Mesenchymal stem cell (in vitro differentiated cells and primary cell): ENCODE data around the gene CNTNAP2.

Experiments
- DNase-seq: peaks from one replicate; pipeline ENCODE4 v3.0.0-alpha.2; 2013
- H2AFZ ChIP-seq: one replicate; pipeline ENCODE4 v1.6.1; 2013; ENCODE audit warnings: low read depth, mild to moderate bottlenecking, control low read depth, inconsistent platforms, low read length, moderate library complexity
- H2AK5ac ChIP-seq: 2 replicates; pipeline ENCODE4 v1.6.1; 2013; ENCODE audit warnings: low read length, moderate library complexity, mild to moderate bottlenecking, inconsistent platforms; ENCODE audit not compliant: severe bottlenecking
- H2BK120ac ChIP-seq: one replicate; pipeline ENCODE4 v1.6.1; 2013; ENCODE audit warnings: low read depth, mild to moderate bottlenecking, inconsistent platforms, low read length, moderate library complexity
- H2BK12ac ChIP-seq, 2 experiments: one replicate each; pipeline ENCODE4 v1.6.1; 2013; ENCODE audit warnings: inconsistent platforms in 2 of 2, low read length in 2 of 2, mild to moderate bottlenecking in 2 of 2, moderate library complexity in 2 of 2, control low read depth in 1 of 2
- H2BK15ac ChIP-seq: one replicate; pipeline ENCODE4 v1.6.1; 2013; ENCODE audit warnings: mild to moderate bottlenecking, low read depth, inconsistent platforms; ENCODE audit not compliant: poor library complexity, severe bottlenecking
- H2BK5ac ChIP-seq: 2 replicates; pipeline ENCODE4 v1.6.1; 2013; ENCODE audit warnings: low read depth, mild to moderate bottlenecking, low read length, control low read depth, inconsistent platforms; ENCODE audit not compliant: poor library complexity, severe bottlenecking
- H3K14ac ChIP-seq, 2 experiments: one replicate each; pipeline ENCODE4 v1.6.1; 2013; ENCODE audit warnings: inconsistent platforms in 2 of 2, low read length in 2 of 2, control low read depth in 1 of 2, mild to moderate bottlenecking in 1 of 2, moderate library complexity in 1 of 2
- H3K18ac ChIP-seq, 2 experiments: one replicate each; pipeline ENCODE4 v1.6.1; 2013; ENCODE audit warnings: inconsistent platforms in 2 of 2, low read length in 2 of 2, control low read depth in 1 of 2, low read depth in 1 of 2, mild to moderate bottlenecking in 1 of 2
- H3K23ac ChIP-seq, 2 experiments: one replicate each; pipeline ENCODE4 v1.6.1; 2013; ENCODE audit warnings: inconsistent platforms in 2 of 2, low read length in 2 of 2, mild to moderate bottlenecking in 2 of 2, moderate library complexity in 2 of 2, control low read depth in 1 of 2
- H3K27ac ChIP-seq: 2 replicates; pipeline ENCODE4 v1.5.1; 2013; ENCODE audit warnings: mild to moderate bottlenecking, moderate library complexity, low read length, control low read depth, inconsistent platforms; ENCODE audit not compliant: poor library complexity, severe bottlenecking
- H3K27me3 ChIP-seq, 2 experiments: 2 replicates each; pipeline versions ENCODE4 v1.6.1 to v1.7.0; 2013; ENCODE audit warnings: low read length in 2 of 2, mild to moderate bottlenecking in 2 of 2, moderate library complexity in 2 of 2, control low read depth in 1 of 2, inconsistent platforms in 1 of 2; ENCODE audit not compliant: control insufficient read depth in 1 of 2, insufficient read depth in 1 of 2
- H3K36me3 ChIP-seq, 2 experiments: 2 replicates each; pipeline versions ENCODE4 v1.6.1 to v1.7.0; 2013; ENCODE audit warnings: low read length in 2 of 2, control low read depth in 1 of 2, inconsistent platforms in 1 of 2, low read depth in 1 of 2, mild to moderate bottlenecking in 1 of 2; ENCODE audit not compliant: insufficient read depth in 2 of 2, control insufficient read depth in 1 of 2
- H3K4ac ChIP-seq, 2 experiments: one replicate each; pipeline ENCODE4 v1.6.1; 2013; ENCODE audit warnings: inconsistent platforms in 2 of 2, low read length in 2 of 2, mild to moderate bottlenecking in 2 of 2, moderate library complexity in 2 of 2, control low read depth in 1 of 2, low read depth in 1 of 2
- H3K4me1 ChIP-seq: 2 replicates; pipeline ENCODE4 v1.6.1; 2013; ENCODE audit warnings: low read depth, low read length, control low read depth; ENCODE audit not compliant: control insufficient read depth, insufficient read depth
- H3K4me2 ChIP-seq: 2 replicates; pipeline ENCODE4 v1.6.1; 2013; ENCODE audit warnings: low read length, mild to moderate bottlenecking, inconsistent platforms; ENCODE audit not compliant: poor library complexity, severe bottlenecking
- H3K4me3 ChIP-seq, 2 experiments: 2 replicates each; pipeline versions ENCODE4 v1.5.1 to v1.7.0; 2013; ENCODE audit warnings: low read length in 2 of 2, mild to moderate bottlenecking in 2 of 2, control low read depth in 1 of 2, low read depth in 1 of 2; ENCODE audit not compliant: insufficient read depth in 1 of 2
- H3K79me1 ChIP-seq: replicated peaks from 2 replicates; pipeline ENCODE4 v1.6.1; 2013; ENCODE audit warnings: mild to moderate bottlenecking, control low read depth, low read length, inconsistent platforms; ENCODE audit not compliant: poor library complexity, severe bottlenecking
- H3K9ac ChIP-seq: 2 replicates; pipeline ENCODE4 v1.7.0; 2013; ENCODE audit warnings: mild to moderate bottlenecking, low read length, moderate library complexity
- H3K9me3 ChIP-seq: 2 replicates; pipeline ENCODE4 v1.7.0; 2013; ENCODE audit warnings: mild to moderate bottlenecking, low read length; ENCODE audit not compliant: control insufficient read depth
- H4K8ac ChIP-seq: one replicate; pipeline ENCODE4 v1.6.1; 2013; ENCODE audit warnings: inconsistent platforms, mild to moderate bottlenecking, low read length, moderate library complexity
- H4K91ac ChIP-seq: one replicate; pipeline ENCODE4 v1.6.1; 2013; ENCODE audit warnings: mild to moderate bottlenecking, low read length, inconsistent platforms
- WGBS: methylation state at CpG from one replicate; pipeline ENCODE4 v1.1.7; 2013; ENCODE audit warnings: mixed read lengths; 5-methylcytosine and 5-hydroxymethylcytosine counted together

CNTNAP2 gene

GRCh38 chr7:148304456-148304855, 2187.9 kb downstream of the CNTNAP2 start:
- no peak overlapping the region for H3K23ac ChIP-seq
- no peak overlapping the region for H2BK5ac ChIP-seq
- H3K4me2 ChIP-seq = no peak overlapping the region
- no peak overlapping the region for H2AFZ ChIP-seq
- no peak for DNase-seq
- no peak overlapping the region for H2BK120ac ChIP-seq
- H3K14ac ChIP-seq = no peak overlapping the region
- no peak overlapping the region for H3K27ac ChIP-seq
- H3K18ac ChIP-seq = peak overlapping the region in 1 of 2 experiments; percentile 40
- peak overlapping the region in 1 of 2 experiments; percentile 43 for H3K4me3 ChIP-seq
- no peak overlapping the region for H3K4ac ChIP-seq
- no peaks in the 10 kb centered on the region for H3K4me1 ChIP-seq
- no peaks in the 10 kb centered on the region for H3K36me3 ChIP-seq
- H3K9ac ChIP-seq = peak overlapping the region; percentile 56
- peaks cover 0 to 14% of the 10 kb centered on the region in 2 experiments for H3K27me3 ChIP-seq
- no peak overlapping the region for H4K8ac ChIP-seq
- H2AK5ac ChIP-seq = no peak overlapping the region
- H3K9me3 ChIP-seq = no peaks in the 10 kb centered on the region
- no peak overlapping the region for H4K91ac ChIP-seq
- no peak overlapping the region for H2BK12ac ChIP-seq
- no peak overlapping the region for H2BK15ac ChIP-seq
- H3K79me1 ChIP-seq = no peaks in the 10 kb centered on the region
- WGBS = no CpG with 5 or more reads among the region's 1 CpG

GRCh38 chr7:148306759-148307158, 2190.2 kb downstream of the CNTNAP2 start:
- H3K27ac ChIP-seq = no peak overlapping the region
- H3K23ac ChIP-seq = no peak overlapping the region
- no peak overlapping the region for H2BK5ac ChIP-seq
- H3K36me3 ChIP-seq = no peaks in the 10 kb centered on the region
- H3K27me3 ChIP-seq = peaks cover 0 to 14% of the 10 kb centered on the region in 2 experiments
- H3K79me1 ChIP-seq = no peaks in the 10 kb centered on the region
- no peak overlapping the region for H2BK12ac ChIP-seq
- no peak overlapping the region for H3K4me2 ChIP-seq
- H4K8ac ChIP-seq = no peak overlapping the region
- no peak overlapping the region for H2AFZ ChIP-seq
- H3K4me1 ChIP-seq = no peaks in the 10 kb centered on the region
- H3K9me3 ChIP-seq = no peaks in the 10 kb centered on the region
- H2BK15ac ChIP-seq = no peak overlapping the region
- no peak overlapping the region for H3K4ac ChIP-seq
- no peak for DNase-seq
- no peak overlapping the region for H4K91ac ChIP-seq
- no peak overlapping the region for H2BK120ac ChIP-seq
- no peak overlapping the region for H2AK5ac ChIP-seq
- H3K9ac ChIP-seq = no peak overlapping the region
- no peak overlapping the region for H3K14ac ChIP-seq
- H3K18ac ChIP-seq = no peak overlapping the region
- H3K4me3 ChIP-seq = no peak overlapping the region
- WGBS = 85% methylated on average over 4 of the region's 4 CpGs

- no peak overlapping the region for H2BK15ac ChIP-seq
Observed at GRCh38 chr7:148318102-148318811, 2201.7 kb downstream of the CNTNAP2 start.

GRCh38 chr7:148318838-148319237, 2202.2 kb downstream of the CNTNAP2 start:
- no peak overlapping the region for H2BK5ac ChIP-seq
- H3K9ac ChIP-seq = no peak overlapping the region
- H2AFZ ChIP-seq = no peak overlapping the region
- H4K8ac ChIP-seq = no peak overlapping the region
- H2BK120ac ChIP-seq = no peak overlapping the region
- no peak overlapping the region for H3K14ac ChIP-seq
- no peak overlapping the region for H2BK12ac ChIP-seq
- no peak overlapping the region for H3K4me3 ChIP-seq
- no peaks in the 10 kb centered on the region for H3K79me1 ChIP-seq
- no peaks in the 10 kb centered on the region for H3K4me1 ChIP-seq
- WGBS = 57% methylated on average over 1 of the region's 2 CpGs
- no peak overlapping the region for H2BK15ac ChIP-seq
- H3K23ac ChIP-seq = no peak overlapping the region
- no peak overlapping the region for H3K4me2 ChIP-seq
- H3K27ac ChIP-seq = no peak overlapping the region
- H2AK5ac ChIP-seq = no peak overlapping the region
- H3K36me3 ChIP-seq = no peaks in the 10 kb centered on the region
- no peaks in the 10 kb centered on the region for H3K27me3 ChIP-seq
- no peak for DNase-seq
- no peak overlapping the region for H3K4ac ChIP-seq
- no peak overlapping the region for H3K18ac ChIP-seq
- H3K9me3 ChIP-seq = no peaks in the 10 kb centered on the region
- H4K91ac ChIP-seq = no peak overlapping the region

More at GRCh38 chr7:148318102-148318811, 2201.7 kb downstream of the CNTNAP2 start:
- Histone ChIP-seq H3K27ac (no peak overlapping the region), H2BK5ac (no peak overlapping the region), H4K8ac (no peak overlapping the region), H2AK5ac (no peak overlapping the region), H3K4ac (no peak overlapping the region), H3K79me1 (no peaks in the 10 kb centered on the region), H3K14ac (no peak overlapping the region), H4K91ac (no peak overlapping the region), H3K4me2 (no peak overlapping the region), H3K27me3 (no peaks in the 10 kb centered on the region), H3K4me3 (no peak overlapping the region), H3K4me1 (no peaks in the 10 kb centered on the region), H2AFZ (no peak overlapping the region), H3K9ac (no peak overlapping the region), H3K23ac (no peak overlapping the region), H3K36me3 (no peaks in the 10 kb centered on the region), H3K18ac (no peak overlapping the region), H3K9me3 (no peaks in the 10 kb centered on the region), H2BK12ac (no peak overlapping the region), H2BK120ac (no peak overlapping the region)
- DNase-seq = no peak
- WGBS = 69% methylated on average over 6 of the region's 9 CpGs
